HG03575 (cell line): ENCODE measurements around the gene TMEM178B.
"Not testable (repeated sequence)": the region's sequence is repeated elsewhere in the genome, so short reads cannot be mapped to it uniquely, and the experiment has no call there.

Experiments
- ATAC-seq: cut with Tn5 transposase; IDR thresholded peaks from one replicate; pipeline ENCODE4 v1.9.1; 2021; ENCODE audit not compliant: unreplicated experiment, insufficient number of reproducible peaks, low FRiP score; ENCODE audit errors: extremely low read depth

The TMEM178B gene

DNA sequence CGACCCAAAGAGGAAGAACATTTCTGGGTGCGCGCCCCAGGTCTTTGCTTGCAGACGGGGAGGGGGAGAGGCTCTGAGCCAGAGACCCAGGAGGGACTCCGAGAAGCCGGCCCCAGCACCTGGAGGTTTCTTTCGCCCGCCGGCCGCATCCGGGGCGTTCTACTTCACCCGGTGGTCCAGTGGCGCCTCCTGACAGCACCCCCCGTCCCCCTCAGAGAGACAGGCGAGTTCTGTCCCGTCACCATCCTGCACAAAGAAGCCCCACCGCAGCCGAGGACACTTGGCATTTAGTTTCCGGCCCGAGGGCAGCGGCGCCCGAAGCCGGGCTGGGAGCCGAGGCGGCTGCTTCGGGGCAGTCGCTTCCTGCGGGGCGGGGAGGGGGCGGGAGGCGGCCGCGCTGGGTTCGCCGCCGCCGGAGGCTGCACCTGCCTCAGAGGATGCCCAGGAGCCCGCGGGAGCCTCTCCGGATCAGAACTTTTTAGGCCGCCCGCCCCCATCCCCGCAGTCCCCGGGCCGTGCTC lies at the start of gene TMEM178B:
TMEM178B (plus strand) TSS at position 424 of the 521 bp plus-strand sequence.
- no peak for ATAC-seq

DNA sequence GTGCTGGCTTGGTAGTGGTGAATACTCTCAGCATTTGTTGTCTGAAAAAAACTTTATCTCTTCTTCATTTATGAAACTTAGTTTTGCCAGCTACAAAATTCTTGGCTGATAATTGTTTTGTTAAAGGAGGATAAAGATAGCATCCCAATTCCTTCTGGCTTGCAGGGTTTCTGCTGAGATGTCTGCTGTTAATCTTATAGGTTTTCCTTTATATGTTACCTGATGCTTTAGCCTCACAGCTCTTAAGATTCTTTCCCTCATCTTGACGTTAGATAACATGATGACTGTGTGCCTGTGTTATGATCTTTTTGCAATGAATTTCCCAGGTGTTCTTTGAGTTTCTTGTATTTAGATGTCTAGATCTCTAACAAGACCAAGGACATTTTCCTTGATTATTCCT lies 49.2 kb upstream of the TMEM178B start:
- ATAC-seq, result no peak

DNA sequence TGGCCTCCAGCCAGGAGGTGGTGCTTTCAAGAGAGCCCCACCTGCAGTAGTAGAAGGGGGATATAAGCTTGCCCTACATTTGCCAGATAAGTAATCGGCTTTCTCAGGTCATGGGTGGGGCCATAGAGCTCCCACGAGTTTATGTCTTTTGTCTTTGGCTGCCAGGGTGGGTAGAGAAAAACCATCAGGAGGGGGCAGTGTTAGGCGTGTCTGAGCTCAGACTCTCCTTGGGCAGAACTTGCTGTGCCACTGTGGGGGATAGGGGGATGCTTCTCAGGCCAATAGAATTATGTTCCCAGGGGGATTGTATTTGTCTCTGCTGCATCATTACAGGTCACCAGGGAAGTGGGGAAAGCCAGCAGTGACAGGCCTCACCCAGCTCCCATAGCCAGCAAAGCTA lies 46.8 kb upstream of the TMEM178B start:
- no peak for ATAC-seq

DNA sequence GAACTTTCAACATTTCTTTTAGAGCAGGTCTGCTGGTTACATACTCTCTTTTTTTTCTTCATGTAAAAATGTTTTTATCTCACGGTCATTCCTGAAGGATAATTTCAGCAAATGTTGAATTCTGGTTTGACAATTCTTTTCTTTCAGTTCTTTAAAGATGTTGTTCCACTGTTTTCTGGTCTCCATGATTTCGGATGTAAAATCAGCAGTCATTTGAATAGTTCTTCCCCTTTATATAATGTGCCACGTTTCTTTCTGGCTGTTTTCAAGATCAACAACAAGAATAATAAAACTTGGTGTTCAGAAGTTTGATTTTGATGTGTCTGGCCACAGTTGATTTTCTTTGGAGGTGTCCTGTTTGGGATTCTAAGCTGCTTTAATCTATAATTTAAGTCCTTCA lies 45.1 kb upstream of the TMEM178B start:
- no peak for ATAC-seq

DNA sequence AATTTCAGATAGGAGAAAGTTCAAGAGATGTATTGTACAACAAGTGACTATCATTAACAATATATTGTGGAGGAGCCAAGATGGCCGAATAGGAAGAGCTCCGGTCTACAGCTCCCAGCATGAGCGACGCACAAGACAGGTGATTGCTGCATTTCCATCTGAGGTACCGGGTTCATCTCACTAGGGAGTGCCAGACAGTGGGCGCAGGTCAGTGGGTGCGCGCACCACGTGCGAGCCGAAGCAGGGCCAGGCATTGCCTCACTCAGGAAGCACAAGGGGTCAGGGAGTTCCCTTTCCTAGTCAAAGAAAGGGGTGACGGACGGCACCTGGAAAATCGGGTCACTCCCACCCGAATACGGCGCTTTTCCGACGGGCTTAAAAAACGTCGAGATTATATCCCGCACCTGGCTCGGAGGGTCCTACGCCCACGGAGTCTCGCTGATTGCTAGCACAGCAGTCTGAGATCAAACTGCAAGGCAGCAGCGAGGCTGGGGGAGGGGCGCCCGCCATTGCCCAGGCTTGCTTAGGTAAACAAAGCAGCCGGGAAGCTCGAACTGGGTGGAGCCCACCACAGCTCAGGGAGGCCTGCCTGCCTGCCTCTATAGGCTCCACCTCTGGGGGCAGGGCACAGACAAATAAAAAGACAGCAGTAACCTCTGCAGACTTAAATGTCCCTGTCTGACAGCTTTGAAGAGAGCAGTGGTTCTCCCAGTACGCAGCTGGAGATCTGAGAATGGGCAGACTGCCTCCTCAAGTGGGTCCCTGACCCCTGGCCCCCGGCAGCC lies 41.1 kb upstream of the TMEM178B start:
- ATAC-seq, result not testable (repeated sequence)

DNA sequence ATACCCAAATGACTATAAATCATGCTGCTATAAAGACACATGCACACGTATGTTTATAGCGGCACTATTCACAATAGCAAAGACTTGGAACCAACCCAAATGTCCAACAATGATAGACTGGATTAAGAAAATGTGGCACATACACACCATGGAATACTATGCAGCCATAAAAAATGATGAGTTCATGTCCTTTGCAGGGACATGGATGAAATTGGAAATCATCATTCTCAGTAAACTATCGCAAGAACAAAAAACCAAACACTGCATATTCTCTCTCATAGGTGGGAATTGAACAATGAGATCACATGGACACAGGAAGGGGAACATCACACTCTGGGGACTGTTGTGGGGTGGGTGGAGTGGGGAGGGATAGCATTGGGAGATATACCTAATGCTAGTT lies 35.8 kb upstream of the TMEM178B start:
- ATAC-seq, result not testable (repeated sequence)

DNA sequence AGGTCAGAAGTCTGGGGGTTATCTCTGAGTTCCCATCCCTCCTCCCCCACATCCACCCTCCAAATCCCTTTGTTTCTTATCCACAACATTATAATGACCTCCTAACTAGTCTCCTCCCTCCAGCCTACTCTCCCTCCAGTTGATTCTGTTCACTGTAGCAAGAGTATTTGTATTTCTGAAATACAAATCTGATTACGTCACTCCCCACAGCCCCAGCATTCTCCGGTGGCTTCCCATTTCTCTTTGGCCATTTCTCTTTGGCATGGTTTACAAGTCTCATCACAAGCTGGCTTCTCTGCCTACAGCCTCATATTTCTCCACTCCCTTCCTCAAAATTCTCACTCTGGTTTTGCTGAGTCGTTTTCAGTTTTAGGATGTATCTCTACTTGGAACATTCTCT lies 34.5 kb upstream of the TMEM178B start:
- ATAC-seq, result no peak

DNA sequence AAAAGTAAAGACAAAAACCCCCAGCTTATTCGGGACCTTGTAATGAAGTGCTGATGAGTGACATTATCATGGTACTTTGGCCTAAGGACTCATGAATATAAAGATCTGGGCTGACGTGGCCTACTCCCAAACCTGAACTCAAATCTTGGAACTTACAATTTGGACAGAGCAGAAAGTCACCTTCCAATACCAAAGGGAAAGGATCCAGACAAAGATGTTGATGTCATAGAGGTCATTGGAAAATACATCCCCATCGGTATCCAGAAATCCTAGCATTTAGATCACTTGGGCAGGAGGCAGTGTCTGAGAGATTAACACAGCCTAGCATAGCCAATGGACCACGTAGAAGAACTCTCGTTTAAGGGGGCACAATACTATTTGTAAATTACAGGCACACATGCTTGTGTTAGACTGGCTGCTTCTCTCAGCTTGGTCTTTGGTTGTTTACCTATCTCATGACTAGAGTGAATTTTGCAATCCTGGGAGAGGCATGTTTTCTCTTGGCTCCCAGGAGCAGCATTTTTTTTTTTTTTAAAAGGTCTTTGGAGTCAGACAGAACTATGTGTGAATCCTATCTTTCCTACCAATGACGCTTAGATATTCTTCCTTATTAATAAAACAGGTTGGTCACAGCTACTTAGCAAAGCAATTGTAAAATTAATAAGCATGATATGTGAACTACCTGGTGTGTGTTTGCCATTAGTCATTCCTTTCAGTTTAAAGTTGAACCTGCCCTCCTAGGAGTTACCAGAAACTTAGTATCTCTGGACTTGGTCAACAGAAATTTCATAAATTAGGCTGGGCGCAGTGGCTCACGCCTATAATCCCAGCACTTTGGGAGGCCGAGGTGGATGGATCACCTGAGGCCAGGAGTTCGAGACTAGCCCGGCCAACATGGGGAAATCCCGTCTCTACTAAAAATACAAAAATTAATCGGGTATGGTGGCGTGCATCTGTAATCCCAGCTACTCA lies 31.4 kb upstream of the TMEM178B start:
- ATAC-seq, result no peak

DNA sequence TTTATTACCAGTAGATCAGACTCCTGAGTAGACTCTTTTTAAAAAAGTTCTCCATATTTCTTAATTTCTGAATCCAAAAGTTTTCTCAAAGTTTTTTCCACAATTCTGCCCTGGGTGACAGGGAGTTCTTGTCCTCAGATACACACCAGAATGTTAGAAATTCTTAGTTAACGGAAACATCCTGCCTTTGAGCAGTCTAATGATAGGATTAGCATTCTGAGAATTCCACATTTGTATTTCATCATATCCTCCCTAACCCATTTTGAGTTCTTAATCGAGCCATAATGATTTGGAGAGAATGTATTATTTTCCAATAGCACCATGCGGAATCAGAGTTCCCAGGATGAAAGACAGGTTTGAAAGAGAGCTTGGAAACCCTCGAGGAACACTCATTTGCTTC lies 30.2 kb upstream of the TMEM178B start:
- ATAC-seq, result no peak

DNA sequence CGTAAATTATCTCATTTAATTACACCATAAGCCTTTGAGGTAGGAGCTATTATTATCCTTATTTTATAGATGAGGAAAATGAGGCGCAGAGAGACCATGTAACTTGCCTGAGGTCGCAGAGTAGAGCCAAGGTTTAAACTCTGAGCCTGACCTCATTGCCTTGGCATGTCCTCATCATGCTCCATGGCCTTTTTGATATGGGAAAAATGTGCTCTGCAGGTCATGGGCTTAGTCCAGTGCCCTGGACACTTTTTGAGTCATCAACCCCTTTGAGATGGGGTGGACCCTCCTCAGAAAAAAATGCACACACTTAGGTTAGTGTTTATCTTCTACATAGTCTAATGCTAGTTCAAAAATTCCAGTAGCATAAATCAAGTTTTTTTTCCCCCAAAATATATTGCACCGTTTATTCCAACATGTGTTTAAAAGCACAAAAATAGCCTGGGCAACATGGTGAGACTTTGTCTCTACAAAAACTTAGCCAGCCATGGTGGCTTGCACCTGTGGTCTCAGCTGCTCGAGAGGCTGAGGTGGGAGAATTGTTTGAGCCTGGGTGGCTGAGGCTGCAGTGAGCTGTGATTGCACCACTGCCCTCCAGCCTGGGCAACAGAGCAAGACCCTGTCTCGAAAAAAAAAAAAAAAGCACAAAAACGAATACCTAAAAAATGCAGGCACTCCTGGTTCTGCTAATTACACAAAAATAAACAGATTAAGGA lies 28.6 kb upstream of the TMEM178B start:
- no peak for ATAC-seq

DNA sequence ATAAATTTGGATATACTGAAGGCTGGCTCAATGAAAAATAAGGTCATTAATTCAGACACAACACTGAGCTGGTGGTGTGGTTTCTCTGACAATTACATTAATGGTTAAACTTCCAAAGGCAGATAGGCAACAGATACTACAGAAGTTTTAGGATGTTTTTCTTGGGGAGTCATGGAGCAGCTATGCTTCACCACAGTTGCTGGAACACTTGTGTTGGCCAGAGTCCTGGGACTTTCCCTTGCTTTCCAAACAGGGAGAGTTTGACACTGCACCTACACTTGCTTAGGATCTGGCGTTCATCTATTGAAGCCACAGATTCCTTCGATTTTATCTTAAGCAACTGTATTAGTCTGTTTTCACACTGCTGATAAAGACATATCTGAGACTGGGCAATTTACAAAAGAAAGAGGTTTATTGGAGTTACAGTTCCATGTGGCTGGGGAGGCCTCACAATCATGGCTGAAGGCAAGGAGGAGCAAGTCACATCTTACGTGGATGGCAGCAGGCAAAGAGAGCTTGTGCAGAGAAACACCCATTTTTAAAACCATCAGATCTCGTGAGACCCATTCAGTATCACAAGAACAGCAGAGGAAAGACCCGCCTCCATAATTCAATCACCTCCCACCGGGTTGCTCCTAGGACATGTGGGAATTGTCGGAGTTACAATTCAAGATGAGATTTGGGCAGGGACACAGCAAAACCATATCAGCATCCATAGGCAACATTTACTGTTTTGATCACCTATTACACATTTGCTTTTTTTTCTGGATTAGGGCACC lies 27.8 kb upstream of the TMEM178B start:
- no peak for ATAC-seq

DNA sequence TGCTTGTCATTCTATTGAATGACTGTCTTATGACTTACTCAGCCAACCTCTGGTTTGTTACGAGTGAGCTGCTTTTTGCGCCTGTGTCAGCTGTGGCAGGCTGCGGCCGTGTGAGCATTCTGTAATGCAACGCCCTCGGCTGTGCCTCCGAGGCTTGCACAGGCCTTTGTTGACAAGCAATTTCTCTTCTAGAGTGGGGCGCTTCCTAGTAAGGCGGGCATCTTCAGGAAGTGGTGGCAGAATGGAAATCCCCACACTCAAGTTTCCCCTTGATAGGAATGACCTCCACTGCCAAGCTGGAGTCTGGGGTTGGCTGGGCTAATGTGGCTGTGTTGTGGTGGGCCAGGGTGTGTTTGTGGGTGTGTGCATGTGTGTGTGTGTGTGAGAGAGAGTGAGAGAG lies 20.2 kb upstream of the TMEM178B start:
- ATAC-seq, result no peak

DNA sequence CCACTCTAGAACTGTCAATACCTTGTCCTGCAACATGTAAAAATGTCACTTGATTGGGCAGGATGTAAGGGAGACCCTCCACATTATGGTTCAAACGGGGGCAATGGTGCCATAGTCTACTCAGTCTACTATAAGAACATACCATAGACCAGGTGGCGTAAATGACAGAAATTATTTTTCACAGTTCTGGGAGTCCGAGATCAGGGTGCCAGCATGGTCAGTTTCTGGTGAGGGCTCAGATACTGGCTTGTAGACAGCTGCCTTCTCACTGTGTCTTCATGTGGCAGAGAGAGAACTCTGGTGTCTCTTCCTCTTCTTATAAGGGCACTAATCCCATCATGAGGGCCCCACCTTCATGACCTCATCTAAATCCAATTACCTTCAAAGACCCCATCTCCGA lies 18.7 kb upstream of the TMEM178B start:
- ATAC-seq, result no peak

DNA sequence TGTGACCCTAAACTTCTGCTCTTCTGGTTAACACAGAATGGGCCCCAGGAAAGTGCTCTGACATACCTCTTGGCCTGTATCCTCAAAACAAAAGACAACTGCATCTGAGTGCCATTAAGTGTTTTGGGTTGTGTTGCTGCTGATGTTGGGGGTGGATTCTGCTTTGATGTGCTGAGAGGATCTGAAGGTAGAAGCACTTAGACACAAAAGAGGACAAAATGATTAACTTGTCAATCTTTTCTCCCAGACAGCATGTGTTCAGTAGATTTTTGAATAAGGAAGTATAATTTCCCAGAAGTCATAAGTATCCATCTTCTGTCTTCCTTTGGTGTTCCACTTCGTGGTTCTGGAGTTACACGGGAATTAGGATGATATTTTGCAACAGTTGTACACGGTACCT lies 16.1 kb upstream of the TMEM178B start:
- ATAC-seq, result no peak

DNA sequence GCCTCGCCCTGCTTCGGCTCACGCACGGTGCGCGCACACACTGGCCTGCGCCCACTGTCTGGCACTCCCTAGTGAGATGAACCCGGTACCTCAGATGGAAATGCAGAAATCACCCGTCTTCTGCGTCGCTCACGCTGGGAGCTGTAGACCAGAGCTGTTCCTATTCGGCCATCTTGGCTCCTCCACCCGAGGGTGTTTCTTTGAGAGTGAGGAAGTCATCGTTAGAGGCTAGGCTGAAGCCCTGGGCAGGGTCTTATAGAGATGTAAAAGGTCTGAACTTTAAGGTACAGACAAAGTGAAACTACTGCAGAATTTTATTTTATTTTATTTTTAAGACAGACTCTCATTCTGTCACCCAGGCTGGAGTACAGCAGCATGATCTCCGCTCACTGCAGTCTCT lies 6.0 kb upstream of the TMEM178B start:
- not testable (repeated sequence) for ATAC-seq

DNA sequence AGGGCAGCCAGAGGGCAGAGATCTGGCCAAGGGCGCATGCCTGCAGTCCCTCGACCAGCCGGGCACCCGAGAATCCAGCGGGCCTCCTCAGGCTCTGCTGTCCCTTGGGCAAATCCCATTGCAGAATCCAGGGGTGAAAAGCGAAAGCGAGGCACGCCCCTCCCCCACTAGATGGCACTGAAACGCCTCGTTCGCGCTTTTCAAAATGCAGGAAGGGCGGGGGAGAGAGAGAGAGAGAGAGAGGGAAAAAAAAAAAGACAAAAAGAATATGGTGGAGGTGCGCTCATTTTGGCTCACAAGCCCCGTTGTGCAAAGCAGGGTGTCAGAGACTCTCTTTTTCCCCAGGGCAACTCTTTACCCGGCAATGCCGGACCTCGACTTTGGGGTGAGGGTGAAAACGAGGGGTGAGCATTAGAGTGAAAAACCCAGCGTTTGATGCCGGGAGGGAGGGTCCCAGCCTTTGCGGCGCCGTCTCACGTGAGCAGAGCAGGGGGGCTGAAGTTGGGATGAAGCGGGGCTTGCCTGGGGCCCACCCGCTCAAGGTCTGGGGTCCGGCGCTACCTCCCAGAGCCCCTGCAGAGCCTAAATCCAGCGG lies 2.5 kb upstream of the TMEM178B start:
- ATAC-seq, result no peak

DNA sequence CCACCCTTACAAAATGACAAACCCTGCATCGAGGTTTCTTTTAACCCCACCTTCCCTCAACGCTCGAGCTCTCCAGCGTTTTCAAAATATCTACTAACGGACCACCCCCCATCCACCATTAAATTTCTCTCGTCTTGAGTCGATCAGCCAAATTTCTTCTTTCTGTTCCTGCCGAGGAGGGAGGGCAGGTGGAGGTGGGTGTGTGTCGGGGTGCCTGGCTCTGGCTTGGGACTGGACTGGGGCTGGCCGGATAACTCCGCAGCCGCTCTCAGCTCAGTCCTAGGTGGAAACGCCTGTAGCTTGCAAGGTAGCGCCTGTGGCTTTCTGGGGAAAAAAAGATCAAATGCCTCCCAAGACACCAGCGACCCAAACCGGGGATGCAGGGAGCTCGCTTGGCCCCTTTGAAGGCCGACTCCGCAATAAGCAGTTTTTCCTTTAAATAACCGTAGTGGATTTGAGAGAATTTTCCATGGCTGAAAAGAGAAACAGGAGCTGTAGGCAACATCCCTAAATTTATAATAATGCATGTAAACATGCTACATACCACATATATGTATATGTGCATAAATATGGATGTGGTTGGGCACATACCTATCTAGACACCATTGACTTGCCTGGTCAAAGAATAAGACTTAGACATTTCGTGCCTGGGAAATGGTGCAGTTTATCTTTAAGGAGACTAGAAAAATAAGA lies 1.9 kb upstream of the TMEM178B start:
- ATAC-seq, result no peak
